ENCODE data around the gene SLC66A2. TPM values are rescaled to one million over a fixed set of nuclear protein-coding genes. Genes with fewer than 3 reads are reported as not detected.

The SLC66A2 gene
- total and polyA plus RNA-seq, 12 donors, result 21.4 to 32.3 (median 25.6) TPM

GRCh38 chr18:79857082-79857671 lies 94.3 kb downstream of the SLC66A2 start:
- DNase-seq (no peak), ATAC-seq (peak in 3 of 8 donors; percentile 11 to 63 (median 24))
- no peak overlapping the region for H3K4me3 ChIP-seq
- peaks cover 0 to 8% (median 0%) of the 10 kb centered on the region in 9 donors for H3K4me1 ChIP-seq
- H3K36me3 ChIP-seq, result no peaks in the 10 kb centered on the region
- WGBS, 2 donors, result 40 to 51% methylated on average over 14 of the region's 14 CpGs
- TF ChIP-seq, protein P1, sequence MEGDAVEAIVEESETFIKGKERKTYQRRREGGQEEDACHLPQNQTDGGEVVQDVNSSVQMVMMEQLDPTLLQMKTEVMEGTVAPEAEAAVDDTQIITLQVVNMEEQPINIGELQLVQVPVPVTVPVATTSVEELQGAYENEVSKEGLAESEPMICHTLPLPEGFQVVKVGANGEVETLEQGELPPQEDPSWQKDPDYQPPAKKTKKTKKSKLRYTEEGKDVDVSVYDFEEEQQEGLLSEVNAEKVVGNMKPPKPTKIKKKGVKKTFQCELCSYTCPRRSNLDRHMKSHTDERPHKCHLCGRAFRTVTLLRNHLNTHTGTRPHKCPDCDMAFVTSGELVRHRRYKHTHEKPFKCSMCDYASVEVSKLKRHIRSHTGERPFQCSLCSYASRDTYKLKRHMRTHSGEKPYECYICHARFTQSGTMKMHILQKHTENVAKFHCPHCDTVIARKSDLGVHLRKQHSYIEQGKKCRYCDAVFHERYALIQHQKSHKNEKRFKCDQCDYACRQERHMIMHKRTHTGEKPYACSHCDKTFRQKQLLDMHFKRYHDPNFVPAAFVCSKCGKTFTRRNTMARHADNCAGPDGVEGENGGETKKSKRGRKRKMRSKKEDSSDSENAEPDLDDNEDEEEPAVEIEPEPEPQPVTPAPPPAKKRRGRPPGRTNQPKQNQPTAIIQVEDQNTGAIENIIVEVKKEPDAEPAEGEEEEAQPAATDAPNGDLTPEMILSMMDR (IDR thresholded peaks at IDR 0.05), result no peak
- H3K27ac ChIP-seq, result no peak overlapping the region
- peaks cover 0 to 17% (median 4%) of the 10 kb centered on the region in 11 donors for H3K9me3 ChIP-seq
- peaks cover 0 to 39% (median 32%) of the 10 kb centered on the region in 7 donors for H3K27me3 ChIP-seq
- intact Hi-C loops (cut with DNase I), result no loop called here

- H3K27ac ChIP-seq, result no peak overlapping the region
- intact Hi-C loops (cut with DNase I), result no loop called here
- WGBS, 2 donors, result 42 to 51% methylated on average over 26 of the region's 26 CpGs
- no peaks in the 10 kb centered on the region for H3K36me3 ChIP-seq
- no peak overlapping the region for H3K4me3 ChIP-seq
- H3K4me1 ChIP-seq, result peaks cover 0 to 8% (median 0%) of the 10 kb centered on the region in 9 donors
- H3K9me3 ChIP-seq, result peaks cover 0 to 8% (median 0%) of the 10 kb centered on the region in 11 donors
- peak in 1 of 8 donors; percentile 59 for ATAC-seq
- H3K27me3 ChIP-seq, result peaks cover 0 to 33% (median 31%) of the 10 kb centered on the region in 7 donors
- TF ChIP-seq, protein P1 (IDR thresholded peaks at IDR 0.05), result no peak
- DNase-seq, result no peak
Measured at GRCh38 chr18:79856119-79857007, 95.1 kb downstream of the SLC66A2 start.

- Histone ChIP-seq H3K4me3 (no peak overlapping the region), H3K36me3 (no peaks in the 10 kb centered on the region), H3K27me3 (peaks cover 0 to 33% (median 28%) of the 10 kb centered on the region in 7 donors), H3K9me3 (no peaks in the 10 kb centered on the region), H3K27ac (no peak overlapping the region), H3K4me1 (peaks cover 0 to 8% (median 0%) of the 10 kb centered on the region in 9 donors)
- intact Hi-C loops (cut with DNase I), result no loop called here
- WGBS, 2 donors, result 77% methylated on average over 17 of the region's 17 CpGs
- TF ChIP-seq, protein P1 (IDR thresholded peaks at IDR 0.05), result no peak
- no peak for ATAC-seq
- no peak for DNase-seq
Measured at GRCh38 chr18:79855147-79855933, 96.1 kb downstream of the SLC66A2 start.

GRCh38 chr18:79853993-79854364 lies 97.5 kb downstream of the SLC66A2 start:
- 84 to 86% methylated on average over 15 of the region's 15 CpGs for WGBS, 2 donors
- Histone ChIP-seq H3K4me3 (no peak overlapping the region), H3K36me3 (no peaks in the 10 kb centered on the region), H3K9me3 (no peaks in the 10 kb centered on the region), H3K27me3 (peaks cover 0 to 31% (median 26%) of the 10 kb centered on the region in 7 donors), H3K4me1 (peaks cover 0 to 8% (median 0%) of the 10 kb centered on the region in 9 donors), H3K27ac (no peak overlapping the region)
- peak in 1 of 8 donors; percentile 48 for ATAC-seq
- no peak for DNase-seq
- TF ChIP-seq, protein P1 (IDR thresholded peaks at IDR 0.05), result no peak
- intact Hi-C loops (cut with DNase I), result no loop called here
